HG03097 (cell line): ENCODE results near the gene POT1.
"Not testable (repeated sequence)": the region's sequence is repeated elsewhere in the genome, so short reads cannot be mapped to it uniquely, and the experiment has no call there.

ENCODE experiments used
- ATAC-seq: cut with Tn5 transposase; IDR thresholded peaks from one replicate; pipeline ENCODE4 v1.9.1; 2021; ENCODE audit not compliant: unreplicated experiment, low FRiP score

POT1 gene

GRCh38 chr7:124929467-124930172 lies at the start of gene POT1:
TSS of gene POT1 (minus strand) at chr7:124929825. CDS start at chr7:124897173, 32,652 bp downstream.
- ATAC-seq = peak; percentile 100

- not testable (repeated sequence) for ATAC-seq
These were observed 45.5 kb upstream of the POT1 start for GRCh38 chr7:124975131-124975530.

- no peak for ATAC-seq
These were observed 35.9 kb upstream of the POT1 start for GRCh38 chr7:124965553-124965952.

GRCh38 chr7:124959676-124960075 lies 30.1 kb upstream of the POT1 start:
- ATAC-seq = no peak

GRCh38 chr7:124957952-124958351 lies 28.3 kb upstream of the POT1 start:
- ATAC-seq = not testable (repeated sequence)

- ATAC-seq = no peak
These were observed 26.5 kb upstream of the POT1 start for GRCh38 chr7:124956160-124956559.

- ATAC-seq = no peak
These were observed 25.2 kb upstream of the POT1 start for GRCh38 chr7:124954790-124955189.

GRCh38 chr7:124945680-124946079 lies 16.1 kb upstream of the POT1 start:
- no peak for ATAC-seq

- ATAC-seq = no peak
These were observed 13.8 kb upstream of the POT1 start for GRCh38 chr7:124943472-124943871.

GRCh38 chr7:124942399-124942798 lies 12.8 kb upstream of the POT1 start:
- no peak for ATAC-seq

GRCh38 chr7:124940306-124940705 lies 10.7 kb upstream of the POT1 start:
- ATAC-seq = no peak

GRCh38 chr7:124938128-124938527 lies 8.5 kb upstream of the POT1 start:
- no peak for ATAC-seq

- ATAC-seq = no peak
These were observed 7.5 kb upstream of the POT1 start for GRCh38 chr7:124937076-124937475.

- ATAC-seq = no peak
These were observed 5.2 kb upstream of the POT1 start for GRCh38 chr7:124934841-124935240.

GRCh38 chr7:124930655-124931597 lies 1.3 kb upstream of the POT1 start:
- ATAC-seq = no peak

GRCh38 chr7:124930173-124930623 lies 573 bp upstream of the POT1 start:
- ATAC-seq = peak; percentile 8

GRCh38 chr7:124924906-124925305 lies 4.7 kb downstream of the POT1 start:
- no peak for ATAC-seq

- ATAC-seq = no peak
These were observed 7.4 kb downstream of the POT1 start for GRCh38 chr7:124922200-124922599.

GRCh38 chr7:124919841-124920240 lies 9.8 kb downstream of the POT1 start:
- ATAC-seq = no peak

GRCh38 chr7:124918662-124919061 lies 11.0 kb downstream of the POT1 start:
- ATAC-seq = peak; percentile 73

GRCh38 chr7:124915242-124915641 lies 14.4 kb downstream of the POT1 start:
- ATAC-seq = no peak

- ATAC-seq = no peak
These were observed 15.3 kb downstream of the POT1 start for GRCh38 chr7:124914298-124914697.
